Loucy (cell line): Measurements from ENCODE around the gene ATP13A1.

ENCODE experiments used
- CTCF ChIP-seq: fragments of 200-600 bp; sonication (generic); conservative IDR thresholded peaks from 2 replicates; pipeline ENCODE4 v1.5.1; 2014; ENCODE audit warnings: mild to moderate bottlenecking, antibody characterized with exemption, low read length
- EZH2phosphoT487 ChIP-seq: fragments of 200-600 bp; IDR thresholded peaks from 2 replicates; pipeline ENCODE4 v1.6.1; 2018; ENCODE audit warnings: antibody characterized with exemption, mild to moderate bottlenecking, moderate library complexity, borderline replicate concordance

GRCh38 chr19:19627621-19628500 lies 35.6 kb downstream of the ATP13A1 start, which contains the start of gene LPAR2:
- TF ChIP-seq CTCF (no peak), EZH2phosphoT487 (no peak)
